T follicular helper cell (primary cell): ENCODE results near the gene CEP250.
"Not testable (repeated sequence)": the region's sequence is repeated elsewhere in the genome, so short reads cannot be mapped to it uniquely, and the experiment has no call there.

Experiments used
- DNase-seq: peaks from one replicate; pipeline ENCODE4 v3.0.0-alpha.2; 2020; ENCODE audit warnings: low read depth
- total RNA-seq, 2 experiments: gene quantifications; one replicate each; lab custom pipeline; 2026; lab: John Stamatoyannopoulos, UW

The CEP250 gene, protein sequence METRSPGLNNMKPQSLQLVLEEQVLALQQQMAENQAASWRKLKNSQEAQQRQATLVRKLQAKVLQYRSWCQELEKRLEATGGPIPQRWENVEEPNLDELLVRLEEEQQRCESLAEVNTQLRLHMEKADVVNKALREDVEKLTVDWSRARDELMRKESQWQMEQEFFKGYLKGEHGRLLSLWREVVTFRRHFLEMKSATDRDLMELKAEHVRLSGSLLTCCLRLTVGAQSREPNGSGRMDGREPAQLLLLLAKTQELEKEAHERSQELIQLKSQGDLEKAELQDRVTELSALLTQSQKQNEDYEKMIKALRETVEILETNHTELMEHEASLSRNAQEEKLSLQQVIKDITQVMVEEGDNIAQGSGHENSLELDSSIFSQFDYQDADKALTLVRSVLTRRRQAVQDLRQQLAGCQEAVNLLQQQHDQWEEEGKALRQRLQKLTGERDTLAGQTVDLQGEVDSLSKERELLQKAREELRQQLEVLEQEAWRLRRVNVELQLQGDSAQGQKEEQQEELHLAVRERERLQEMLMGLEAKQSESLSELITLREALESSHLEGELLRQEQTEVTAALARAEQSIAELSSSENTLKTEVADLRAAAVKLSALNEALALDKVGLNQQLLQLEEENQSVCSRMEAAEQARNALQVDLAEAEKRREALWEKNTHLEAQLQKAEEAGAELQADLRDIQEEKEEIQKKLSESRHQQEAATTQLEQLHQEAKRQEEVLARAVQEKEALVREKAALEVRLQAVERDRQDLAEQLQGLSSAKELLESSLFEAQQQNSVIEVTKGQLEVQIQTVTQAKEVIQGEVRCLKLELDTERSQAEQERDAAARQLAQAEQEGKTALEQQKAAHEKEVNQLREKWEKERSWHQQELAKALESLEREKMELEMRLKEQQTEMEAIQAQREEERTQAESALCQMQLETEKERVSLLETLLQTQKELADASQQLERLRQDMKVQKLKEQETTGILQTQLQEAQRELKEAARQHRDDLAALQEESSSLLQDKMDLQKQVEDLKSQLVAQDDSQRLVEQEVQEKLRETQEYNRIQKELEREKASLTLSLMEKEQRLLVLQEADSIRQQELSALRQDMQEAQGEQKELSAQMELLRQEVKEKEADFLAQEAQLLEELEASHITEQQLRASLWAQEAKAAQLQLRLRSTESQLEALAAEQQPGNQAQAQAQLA (N-terminal part only)
- total RNA-seq, result 64.7 to 147 reads per million in 2 experiments

DNA sequence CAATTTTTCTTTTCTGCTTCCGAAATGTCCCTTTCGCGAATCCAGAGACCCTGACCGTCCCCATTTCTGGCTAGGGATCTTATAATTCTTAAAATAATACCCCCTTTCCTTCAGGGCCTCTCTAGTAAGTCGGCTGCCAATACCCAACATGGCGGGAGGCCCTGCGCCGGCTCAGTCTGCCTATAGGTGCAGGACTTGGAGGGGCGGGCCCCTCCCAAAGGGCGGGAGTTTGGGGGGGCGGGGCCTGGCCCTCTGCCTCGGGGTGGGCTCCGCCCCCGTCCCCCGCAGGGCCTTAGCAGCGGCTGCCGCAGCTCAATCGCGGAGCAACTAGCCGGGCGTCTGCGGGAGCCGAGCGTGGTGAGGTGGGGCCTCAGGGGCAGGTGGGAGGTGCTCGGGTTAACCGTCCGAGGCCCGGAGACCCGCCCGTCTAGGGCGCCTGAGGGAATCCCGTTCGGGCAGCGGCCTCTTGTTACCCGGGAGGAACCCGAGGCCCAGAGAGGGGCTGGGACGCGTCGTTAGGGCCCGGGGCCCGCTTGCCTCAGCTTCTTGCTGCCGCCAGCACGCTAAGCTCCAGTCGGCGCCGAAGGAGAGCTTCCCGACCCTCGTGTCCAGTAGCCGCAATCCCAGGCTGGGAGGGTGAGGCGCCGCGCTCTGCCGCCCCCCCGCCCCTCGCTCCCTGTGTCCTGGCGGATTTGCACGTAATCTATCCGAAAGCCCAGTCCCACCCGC, at the start of gene CEP250:
Gene CEP250, plus strand, starts transcription at position 718 of the 729 bp plus-strand sequence. CDS start 6,770 bp downstream, outside the sequence.
- peak; percentile 91 for DNase-seq

DNA sequence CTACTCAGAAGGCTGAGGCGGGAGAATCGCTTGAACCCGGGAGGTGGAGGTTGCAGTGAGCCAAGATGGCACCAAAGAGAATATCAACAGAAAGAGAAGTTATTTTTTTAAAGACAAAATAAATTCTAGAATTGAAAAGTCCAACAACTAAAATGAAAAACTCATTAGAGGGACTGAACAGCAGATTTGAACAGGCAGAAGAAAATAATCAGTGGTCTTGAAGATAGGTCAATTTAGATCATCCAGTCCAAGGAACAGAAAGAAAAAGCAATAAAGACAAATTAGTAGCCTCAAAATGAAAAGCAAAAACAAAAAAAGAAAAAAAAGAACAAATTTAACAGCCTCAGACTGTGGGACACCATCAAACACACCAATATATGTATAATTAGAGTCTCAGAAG, 49.6 kb upstream of the CEP250 start:
- DNase-seq, result no peak

DNA sequence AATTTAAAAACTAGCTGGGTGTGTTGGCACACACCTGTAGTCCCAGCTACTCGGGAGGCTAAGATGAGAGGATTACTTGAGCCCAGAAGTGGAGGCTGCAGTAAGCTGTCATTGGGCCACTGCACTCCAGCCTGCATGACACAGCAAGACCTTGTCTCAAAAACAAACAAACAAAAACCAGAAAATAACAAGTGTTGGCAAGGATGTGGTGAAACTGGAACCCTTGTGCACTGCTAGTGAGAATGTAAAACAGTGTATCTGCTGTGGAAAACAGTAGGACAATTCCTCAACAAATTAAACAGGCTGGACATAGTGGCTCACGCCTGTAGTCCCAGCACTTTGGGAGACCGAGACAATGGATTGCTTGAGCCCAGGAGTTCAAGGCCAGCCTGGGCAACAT, 47.1 kb upstream of the CEP250 start:
- DNase-seq, result no peak

DNA sequence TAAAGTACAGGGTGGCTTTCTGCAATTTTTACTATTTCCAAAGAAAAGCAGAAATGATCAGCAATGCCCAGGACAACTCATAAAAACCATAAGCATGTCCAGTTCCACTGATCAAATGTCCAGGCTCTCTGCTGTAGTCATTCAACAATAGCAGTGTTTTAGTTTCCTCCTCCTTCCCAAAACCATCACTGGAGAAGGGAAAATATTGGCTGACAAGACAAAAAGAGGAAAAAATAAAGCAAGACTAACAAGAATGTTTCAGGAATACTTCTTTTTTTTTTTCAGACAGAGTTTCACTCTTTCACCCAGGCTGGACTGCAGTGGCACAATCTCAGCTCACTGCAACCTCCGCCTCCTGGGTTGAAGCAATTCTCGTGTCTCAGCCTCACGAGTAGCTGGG, 45.9 kb upstream of the CEP250 start:
- no peak for DNase-seq

DNA sequence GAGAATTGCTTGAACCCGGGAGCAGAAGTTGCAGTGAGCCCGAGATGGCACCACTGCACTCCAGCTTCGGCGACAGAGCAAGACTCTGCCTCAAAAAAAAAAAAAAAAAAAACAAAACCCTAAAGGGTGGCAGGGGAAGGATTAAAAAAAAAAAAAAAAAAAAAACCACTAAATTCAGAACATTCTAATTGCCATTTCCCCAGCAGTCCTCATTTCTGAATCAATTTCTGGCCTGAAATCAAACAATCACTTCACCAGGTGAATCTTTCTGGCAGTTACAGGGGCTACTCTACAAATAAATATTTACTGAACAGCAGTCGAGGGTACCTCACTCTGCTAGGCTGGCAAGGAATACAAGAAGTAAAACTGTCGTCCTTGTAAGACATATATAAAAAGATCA, 44.8 kb upstream of the CEP250 start:
- DNase-seq, result no peak

DNA sequence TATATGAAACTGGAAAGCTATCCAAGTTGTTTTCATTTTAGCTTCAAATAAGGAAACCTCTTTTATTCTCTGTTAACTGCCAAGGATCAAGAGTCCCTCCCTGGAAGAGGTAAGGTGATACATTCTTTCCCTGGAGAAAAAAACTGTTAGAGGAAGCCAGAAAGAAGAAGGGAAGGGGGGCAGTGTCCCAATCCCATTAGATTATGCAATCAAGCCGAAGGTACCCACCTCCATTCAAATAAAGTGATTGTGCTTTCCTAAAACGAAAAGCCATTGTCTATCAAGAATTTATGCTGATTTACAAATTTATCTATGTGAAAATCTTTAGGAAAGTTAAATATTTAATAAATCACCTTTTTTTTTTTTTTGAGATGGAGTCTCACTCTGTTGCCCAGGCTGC, 34.1 kb upstream of the CEP250 start:
- no peak for DNase-seq

DNA sequence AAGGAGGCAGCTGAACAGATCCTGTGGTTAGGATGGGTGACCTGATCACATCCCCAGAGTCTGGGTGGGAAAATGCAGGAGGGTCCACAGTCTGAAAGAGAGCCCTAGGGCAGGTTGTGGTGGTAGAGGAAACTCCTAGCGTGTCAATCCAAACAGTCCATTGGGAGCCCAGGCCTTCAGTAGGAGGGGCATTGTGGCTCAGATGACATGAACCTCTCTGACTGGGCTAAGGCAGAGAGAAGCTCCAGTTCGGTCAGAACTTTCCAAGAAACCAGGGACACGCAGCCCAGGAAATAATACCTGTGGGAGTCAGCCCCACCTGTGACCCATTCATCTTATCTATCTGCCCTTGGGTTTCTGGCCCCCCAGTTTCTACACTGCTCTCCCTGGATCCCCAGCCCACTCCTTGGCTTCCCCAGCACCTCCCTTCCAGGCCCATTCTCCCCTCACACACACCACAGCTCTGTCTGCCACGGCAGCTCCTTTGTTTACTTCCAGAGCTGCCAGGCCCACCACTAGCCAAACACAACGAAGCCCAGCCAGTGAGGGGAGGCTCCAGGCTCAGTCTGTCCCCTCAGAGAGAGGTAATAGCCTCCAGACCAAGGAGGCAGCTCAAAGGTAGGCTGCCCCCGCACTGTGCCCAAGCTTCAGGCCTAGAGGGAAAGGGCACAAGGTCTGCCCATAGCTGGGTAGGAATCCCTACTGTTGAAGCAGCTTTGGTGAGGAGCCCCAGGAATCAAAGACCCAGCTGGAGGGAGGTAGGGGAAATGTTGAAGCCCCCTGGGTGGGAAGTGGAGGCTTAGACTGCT, 23.6 kb upstream of the CEP250 start:
- DNase-seq, result no peak

DNA sequence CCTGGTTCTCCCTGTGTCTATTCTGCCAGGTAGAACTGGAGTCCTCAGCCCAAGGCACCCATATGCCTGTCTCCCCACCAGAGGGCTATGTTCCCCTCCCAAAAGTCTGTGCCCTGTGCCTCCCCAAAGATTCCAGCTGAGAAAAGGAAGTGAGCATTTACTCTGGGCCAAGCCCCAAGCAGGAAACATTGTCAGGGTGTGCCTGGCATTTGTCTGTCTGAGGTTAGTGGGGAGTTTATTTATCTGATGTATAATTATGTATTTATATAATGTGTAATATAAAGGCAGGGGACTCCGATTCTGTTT, 23.0 kb upstream of the CEP250 start:
- DNase-seq, result no peak

DNA sequence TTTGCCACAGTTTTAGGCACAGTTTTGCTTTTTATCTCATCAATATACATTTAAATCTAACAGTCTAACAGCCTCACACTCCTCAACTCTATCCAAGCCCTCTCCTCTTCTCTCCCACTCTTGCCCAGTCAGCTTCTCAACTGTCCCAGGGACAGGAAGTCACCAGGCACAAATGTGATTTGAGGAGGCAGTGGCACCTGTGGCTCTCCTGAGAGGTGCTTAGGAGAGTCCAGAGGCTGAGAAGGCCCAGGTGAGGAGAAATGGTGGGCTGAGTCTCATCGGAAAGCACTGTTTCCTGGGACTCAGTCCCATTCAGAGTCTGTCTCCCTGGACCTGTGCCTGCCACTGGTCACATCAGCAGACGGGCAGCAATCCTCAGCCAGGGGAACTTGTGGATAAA, 22.1 kb upstream of the CEP250 start:
- DNase-seq, result no peak

DNA sequence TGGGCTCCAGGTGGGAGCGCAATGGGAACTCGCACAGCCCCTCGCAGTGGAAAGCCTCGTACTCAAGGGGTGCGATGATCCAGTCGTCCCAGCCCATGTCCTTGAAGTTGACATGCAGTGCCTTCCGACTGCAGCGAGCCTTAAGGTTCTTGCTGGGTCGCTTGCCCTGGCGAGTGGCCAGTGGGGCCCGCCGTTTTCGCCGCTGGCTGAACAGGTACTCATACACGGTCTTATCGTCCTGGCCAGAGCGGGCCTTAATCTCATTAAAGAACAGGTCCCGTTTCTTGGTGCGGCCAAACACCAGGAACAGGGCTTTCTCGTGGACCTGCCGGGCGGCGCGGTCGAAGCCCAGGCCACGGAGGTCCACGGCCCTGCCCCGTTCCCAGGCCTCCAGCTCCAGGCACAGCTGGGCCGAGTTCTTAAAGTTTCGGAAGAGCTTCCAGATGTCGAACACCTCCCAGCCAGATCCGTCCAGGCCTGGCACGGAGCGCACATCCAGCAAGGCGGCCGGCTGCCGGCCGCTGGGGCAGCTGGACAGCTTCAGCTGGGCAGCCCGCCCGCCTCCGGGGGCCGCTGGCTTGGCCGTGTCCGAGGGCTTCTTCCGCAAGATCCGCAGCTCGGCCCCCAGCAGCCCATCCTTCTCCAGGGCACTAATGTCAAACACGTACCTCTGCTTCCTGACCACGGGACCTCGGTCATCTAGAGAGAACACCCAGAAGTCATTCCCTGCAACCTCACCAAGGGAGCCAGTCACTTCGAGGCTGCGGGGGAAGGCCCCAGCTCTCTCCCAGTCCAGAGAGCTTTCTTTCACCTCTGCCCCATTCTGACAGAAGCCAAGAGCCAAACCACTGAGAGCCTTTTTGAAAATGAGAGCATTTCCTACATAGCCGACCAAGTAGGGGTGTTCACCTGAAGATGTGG, 21.1 kb upstream of the CEP250 start:
- DNase-seq, result no peak

DNA sequence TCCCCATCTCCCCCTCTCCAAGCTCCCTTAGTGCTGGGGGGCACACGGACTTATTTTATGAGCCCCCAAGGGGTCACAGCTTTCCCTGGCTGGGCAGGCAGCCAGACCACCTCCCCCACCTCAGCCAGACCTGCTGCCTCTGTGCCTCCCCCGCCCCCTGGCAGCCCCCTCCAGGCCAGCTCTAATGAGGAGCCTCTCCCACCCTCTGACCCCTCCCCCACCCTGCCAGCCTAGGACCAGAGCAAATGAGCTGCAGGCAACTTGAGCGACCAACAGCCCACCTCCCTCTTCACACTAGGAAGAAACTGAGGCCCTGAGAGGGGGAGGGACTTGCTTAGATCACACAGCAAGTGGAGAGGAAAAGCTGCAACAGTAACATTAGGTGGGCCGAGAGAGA, 19.2 kb upstream of the CEP250 start:
- no peak for DNase-seq

DNA sequence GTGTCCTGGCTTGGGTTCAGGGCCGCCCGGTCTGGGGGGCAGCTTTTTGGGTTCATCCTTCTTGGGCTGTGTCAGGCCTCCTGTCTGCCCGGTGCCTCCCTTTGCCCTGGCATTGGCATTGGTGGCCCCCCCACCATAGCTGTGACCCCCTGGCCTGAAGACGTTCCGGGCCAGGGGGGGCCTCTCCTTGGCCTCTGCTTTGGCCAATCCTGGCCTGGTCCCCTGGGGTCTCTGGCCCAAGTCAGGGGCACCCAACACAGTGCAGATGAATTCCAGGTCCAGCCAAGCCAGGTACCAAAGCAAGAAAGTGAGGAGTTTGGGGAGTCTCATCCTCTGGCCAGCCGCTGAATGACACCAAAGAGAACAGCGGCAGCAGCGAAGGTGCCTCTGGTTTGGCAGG, 17.8 kb upstream of the CEP250 start:
- DNase-seq, result no peak

DNA sequence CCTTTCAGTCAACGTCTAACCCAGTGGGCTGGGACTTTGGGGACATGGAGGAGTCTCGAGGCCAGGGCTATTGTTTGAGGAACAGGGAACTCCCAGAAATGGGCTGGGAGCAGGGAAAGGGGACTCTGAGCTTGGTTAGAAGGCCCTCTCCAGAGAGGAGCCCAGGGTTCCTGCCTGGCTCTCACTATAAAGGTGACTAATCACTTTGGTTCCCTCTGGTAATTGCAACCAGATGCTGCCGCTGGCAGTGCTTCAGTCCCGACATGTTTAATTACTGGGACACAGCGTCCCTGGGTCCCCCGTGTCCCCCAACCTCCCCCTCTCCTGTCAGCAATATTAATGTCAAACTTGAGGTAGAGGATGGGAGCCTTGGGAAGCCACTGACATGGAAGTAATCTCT, 12.4 kb upstream of the CEP250 start:
- DNase-seq, result no peak

DNA sequence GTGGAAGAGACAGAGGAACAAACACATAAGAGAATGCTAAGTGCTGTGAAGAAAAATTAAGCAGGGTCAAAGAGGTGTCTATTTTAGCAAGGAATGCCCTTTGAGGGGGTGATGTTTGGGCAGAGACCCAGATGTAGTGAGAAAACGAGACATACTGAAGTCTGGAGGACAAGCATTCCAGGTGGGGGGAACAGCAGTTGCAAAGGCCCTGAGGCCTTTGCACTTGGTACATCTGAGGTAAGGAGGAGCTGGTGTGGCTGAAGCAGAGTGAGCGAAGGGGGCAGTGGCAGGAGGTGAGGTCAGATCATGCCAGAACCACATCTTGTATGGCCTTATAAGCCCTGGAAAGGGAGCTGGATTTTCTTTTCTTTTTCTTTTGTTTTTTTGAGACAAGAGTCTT, 11.2 kb upstream of the CEP250 start:
- DNase-seq, result no peak

DNA sequence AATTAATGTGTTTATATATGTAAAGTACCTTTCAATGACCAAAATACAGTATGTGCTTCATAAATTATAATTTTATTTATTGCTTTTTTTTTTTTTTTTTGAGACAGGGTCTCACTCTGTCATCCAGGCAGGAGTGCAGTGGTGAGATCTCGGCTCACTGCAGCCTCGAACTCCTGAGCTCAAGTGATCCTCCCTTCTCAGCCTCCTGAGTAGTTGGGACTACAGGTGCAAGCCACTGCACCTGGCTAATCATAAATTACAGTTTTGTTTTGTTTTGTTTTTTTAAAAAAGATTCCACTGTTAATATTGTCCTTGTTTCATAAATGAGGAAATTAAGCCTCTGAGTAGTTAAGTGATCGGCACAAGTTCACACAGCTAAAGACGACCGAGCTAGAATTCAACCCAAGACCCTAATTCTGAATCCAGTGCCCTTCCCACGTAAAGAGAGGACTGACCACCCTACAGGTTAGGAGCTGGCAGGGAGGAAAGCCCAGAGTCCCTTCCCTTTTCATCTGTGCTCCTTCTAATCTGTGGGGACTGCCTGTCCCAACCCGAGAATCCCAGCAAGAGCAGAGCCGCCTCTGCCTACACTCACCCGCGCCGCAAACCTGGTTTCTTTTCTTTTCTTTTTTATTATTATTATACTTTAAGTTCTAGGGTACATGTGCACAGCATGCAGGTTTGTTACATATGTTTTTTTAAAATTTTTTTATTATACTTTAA, 8.9 kb upstream of the CEP250 start:
- DNase-seq, result no peak

DNA sequence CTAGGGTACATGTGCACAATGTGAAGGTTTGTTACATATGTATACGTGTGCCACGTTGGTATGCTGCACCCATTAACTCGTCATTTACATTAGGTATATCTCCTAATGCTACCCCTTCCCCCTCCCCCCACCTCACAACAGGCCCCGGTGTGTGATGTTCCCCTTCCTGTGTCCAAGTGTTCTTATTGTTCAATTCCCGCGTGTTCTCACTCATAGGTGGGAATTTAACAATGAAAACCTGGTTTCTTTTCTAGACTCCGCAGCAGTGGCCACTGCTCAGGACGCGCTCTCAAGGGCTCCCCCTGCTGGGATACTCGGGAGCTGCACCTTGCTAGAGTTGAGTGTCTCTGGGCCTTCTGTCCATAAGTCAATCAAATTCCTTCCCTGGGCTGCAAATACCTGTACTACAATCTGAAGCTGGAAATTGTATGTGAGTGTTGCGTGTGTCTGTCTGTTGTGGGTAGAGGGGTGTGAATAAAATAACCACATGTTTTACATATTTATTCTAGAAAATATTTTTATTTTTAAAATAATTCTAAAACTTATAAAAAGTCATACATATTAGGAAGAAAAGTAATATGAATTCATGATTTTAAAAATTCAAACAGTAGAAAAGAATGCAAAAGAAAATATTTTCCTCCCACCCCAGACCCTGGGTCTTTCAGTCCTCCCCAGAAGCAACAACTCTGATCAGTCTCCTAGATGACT, 8.2 kb upstream of the CEP250 start:
- DNase-seq, result peak; percentile 79

DNA sequence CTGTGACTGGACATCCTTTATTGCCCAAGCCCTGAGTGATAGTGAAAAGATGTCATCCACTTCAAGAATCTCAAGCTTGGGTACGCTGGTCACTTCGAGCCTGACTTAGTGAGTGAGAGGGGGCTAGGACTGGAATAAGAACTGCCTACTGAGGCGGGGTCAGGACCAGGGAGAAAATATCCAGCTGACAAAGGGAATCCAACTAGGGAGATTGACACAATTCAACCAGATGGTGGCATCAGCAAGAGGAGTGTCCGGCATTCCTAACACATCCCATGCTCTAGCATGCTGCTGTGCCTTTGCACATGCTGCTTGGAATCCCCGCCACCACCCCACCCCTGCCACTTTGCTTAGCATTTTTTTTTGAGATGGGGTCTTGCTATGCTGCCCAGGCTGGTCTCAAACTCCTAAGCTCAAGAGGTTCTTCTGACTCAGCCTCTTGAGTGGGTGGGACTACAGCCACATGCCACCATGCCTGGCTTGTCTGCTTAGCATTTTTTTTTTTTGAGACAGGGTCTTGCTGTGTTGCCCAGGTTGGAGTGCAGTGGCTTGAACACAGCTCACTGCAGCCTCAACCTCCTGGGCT, 6.5 kb upstream of the CEP250 start:
- DNase-seq, result no peak

DNA sequence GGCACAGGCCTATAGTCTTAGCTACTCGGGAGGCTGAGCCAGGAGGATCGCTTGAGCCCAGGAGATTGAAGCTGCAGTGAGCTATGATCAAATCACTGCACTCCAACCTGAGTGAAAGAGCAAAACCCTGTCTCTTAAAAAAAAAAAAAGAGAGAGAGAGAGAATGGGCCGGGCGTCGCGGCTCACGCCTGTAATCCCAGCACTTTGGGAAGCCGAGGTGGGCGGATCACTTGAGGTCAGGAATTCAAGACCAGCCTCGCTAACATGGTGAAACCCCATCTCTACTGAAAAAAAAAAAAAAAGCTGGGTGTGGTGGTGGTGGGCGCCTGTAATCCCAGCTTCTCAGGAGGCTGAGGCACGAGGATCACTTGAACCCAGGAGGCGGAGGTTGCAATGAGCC, 5.5 kb upstream of the CEP250 start:
- DNase-seq, result not testable (repeated sequence)
